ENCODE measurements around the gene FMNL2.

DNA sequence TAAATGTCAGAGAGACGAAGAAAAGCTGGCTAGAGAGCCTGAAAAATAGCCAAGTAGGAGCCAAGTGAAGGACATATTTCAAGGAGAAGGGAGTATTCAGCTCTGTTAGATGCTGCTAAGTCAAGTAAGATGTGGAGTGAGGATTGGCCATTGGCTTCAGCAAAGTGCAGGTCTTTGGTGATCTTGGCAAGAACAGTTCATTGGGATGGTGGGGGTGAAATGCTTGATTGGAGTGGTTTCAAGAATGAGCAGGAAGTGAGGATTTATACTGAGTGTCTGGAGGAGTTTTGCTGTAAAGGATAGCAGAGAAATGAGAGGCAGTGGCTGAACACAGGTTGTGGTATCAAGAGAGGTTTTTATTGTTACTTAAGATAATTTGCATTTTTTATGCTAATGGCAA is 242.6 kb downstream of the FMNL2 start:
- TF ChIP-seq, protein P1, sequence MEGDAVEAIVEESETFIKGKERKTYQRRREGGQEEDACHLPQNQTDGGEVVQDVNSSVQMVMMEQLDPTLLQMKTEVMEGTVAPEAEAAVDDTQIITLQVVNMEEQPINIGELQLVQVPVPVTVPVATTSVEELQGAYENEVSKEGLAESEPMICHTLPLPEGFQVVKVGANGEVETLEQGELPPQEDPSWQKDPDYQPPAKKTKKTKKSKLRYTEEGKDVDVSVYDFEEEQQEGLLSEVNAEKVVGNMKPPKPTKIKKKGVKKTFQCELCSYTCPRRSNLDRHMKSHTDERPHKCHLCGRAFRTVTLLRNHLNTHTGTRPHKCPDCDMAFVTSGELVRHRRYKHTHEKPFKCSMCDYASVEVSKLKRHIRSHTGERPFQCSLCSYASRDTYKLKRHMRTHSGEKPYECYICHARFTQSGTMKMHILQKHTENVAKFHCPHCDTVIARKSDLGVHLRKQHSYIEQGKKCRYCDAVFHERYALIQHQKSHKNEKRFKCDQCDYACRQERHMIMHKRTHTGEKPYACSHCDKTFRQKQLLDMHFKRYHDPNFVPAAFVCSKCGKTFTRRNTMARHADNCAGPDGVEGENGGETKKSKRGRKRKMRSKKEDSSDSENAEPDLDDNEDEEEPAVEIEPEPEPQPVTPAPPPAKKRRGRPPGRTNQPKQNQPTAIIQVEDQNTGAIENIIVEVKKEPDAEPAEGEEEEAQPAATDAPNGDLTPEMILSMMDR (IDR thresholded peaks at IDR 0.05): no peak
- no peak for TF ChIP-seq POLR2AphosphoS5 (IDR thresholded peaks at IDR 0.05; ENCODE audit: low read depth, low read length)
- no peak for TF ChIP-seq TCF7L2 (IDR thresholded peaks at IDR 0.05; ENCODE audit: low read depth, low read length)
- no peak for TF ChIP-seq REST (IDR thresholded peaks at IDR 0.05; ENCODE audit: insufficient read depth in 1 of 2, low read depth in 2 of 2, low read length in 1 of 2)
- no peak for TF ChIP-seq SIN3A (IDR thresholded peaks at IDR 0.05; ENCODE audit: borderline replicate concordance, insufficient read depth, low read depth, low read length)

Measured in Panc1 (cell line).